ENCODE data around the gene ABTB1.

Gene ABTB1

DNA sequence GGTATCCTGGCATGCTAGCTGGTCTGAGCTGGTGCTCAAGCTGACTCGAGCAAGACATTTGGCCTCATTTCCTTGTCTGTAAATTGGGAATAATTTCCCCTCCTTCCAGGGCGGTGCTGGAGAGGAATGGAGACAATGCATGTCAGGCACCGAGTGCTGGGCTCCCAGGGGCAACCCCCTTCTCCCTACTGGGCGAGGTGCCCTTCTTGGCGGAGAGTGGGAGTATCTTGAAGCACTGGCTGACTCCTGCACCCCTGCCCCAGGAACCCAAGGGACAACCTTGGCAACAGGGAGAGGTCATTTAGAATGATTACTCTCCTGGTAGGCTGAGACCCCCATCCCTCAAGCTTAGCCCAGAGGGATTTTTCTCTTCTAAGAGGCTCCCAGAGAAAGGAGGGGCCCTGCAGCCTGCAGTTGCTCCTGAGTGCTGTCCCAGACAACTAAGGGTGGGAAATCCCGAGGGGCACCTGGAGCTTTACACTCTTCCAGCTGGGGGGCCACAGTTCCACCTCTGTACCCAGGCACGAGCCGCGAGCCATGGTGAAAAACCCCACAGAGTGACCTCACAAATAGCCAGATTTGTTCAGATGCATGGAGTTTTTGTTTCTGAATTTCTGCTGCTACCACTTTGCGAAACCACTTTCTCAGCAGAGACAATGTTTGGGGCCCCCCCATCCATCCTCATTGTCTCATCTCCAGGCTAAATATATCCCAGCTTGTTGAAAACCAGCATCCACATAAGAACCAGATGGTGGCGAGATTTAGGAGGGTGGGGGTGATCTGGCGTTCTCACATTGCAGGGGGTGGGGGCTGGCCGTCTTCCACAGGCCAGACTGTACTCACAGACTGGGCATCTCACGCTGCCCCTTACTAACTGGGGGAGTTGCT, 44.8 kb downstream of the ABTB1 start:
- H3K4me3 ChIP-seq (ENCODE audit: low read depth, low read length): no peak overlapping the region

DNA sequence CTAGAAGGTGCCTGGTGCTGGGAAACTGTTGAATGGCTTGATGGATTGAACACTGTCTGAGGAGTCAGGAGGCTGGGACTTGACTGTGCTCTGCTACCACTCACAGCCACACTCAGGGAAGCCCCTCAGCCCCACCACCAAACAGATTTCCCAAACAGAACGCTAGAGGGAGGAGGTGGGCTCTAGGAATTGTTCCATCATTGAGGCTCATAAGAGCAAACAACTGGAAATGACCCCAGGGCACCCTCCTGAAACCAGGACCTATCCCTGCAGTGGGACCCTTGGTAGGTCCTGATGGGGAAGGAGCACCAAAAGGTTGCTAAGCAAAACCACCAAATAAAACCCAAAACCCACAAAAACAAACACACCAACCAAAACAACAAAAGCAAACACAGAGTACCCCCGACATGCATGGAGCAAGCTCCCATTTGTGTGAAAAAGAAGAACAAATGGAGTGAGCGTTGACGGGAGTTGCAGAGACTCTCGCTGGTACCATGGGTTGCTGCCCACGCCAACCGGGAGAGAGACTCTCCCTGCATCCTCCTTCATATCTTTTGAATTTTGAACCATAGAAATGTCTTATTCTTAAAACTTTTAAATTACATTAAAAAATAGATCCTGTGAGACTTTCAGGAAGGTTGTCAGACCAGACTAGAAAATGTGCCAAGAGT, 45.6 kb downstream of the ABTB1 start:
- H3K4me3 ChIP-seq (ENCODE audit: low read depth, low read length): no peak overlapping the region

DNA sequence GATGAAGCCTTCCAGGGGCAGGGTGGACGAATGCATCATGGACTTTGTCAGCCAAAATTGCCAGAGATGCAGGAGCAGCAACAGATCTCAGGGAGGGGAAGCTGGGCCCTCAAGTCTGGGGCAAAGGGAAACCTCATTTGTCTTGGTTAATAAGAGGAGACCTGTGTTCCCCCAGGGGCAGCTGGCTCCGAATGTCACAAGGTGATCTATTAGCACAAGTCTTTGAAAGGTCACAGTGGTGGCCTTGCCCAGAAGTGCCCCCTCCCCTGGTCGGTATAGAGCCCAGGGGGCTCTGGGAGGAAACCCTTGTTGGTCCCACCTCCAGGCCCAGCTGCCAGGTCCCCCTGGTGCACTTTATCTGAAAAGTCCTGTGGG, 46.2 kb downstream of the ABTB1 start:
- no peak overlapping the region for H3K4me3 ChIP-seq (ENCODE audit: low read depth, low read length)

DNA sequence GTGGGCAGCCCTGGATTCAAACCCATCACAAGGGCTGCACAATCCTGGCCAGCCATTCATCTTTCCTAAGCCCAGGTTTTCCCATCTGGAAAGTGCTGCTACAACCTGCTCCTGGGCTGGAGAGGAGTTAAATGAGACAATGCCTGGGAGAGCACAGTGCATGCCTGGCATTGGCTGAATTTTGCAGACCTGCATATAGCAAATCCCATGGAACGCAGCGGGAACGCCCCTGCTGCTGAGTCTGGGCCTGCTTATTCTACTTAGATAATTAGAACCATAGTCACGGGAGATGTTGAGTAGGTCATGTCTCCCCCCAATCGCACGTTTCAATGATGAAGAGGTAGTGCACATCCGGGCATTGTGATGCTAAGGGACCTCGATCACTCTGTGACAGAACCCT, 46.6 kb downstream of the ABTB1 start:
- no peak overlapping the region for H3K4me3 ChIP-seq (ENCODE audit: low read depth, low read length)

DNA sequence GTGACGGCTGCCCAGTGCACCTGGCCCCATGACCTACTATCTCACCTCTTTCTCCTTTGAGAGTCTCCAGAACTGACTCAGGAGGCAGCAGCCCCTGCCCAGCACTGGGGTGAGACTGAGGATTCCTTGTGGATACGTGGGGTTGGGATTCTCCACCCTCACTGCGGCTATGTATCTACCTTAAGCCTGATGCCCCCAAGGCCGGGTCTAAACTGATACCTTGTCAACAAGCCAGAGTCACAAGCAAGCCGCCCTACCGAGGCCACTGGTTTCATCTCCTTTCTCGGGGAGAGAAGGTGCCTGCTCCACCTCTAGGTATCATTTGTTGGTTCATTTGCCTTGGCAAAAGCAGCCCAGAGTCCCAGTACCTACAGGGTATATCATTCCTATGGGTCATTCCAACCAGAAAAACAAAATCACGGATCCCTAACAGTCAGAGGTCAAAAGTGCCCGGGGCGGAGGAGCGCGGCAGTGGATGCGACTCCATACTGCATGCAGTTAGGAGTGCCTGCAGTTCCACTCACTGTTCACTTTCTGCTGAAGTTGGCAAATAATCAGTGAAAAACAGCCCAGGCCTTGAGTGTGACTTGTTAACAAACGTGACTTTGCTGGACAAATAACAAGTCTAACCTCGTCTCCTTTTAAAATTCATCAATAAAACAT, 47.5 kb downstream of the ABTB1 start:
- H3K4me3 ChIP-seq (ENCODE audit: low read depth, low read length): no peak overlapping the region

DNA sequence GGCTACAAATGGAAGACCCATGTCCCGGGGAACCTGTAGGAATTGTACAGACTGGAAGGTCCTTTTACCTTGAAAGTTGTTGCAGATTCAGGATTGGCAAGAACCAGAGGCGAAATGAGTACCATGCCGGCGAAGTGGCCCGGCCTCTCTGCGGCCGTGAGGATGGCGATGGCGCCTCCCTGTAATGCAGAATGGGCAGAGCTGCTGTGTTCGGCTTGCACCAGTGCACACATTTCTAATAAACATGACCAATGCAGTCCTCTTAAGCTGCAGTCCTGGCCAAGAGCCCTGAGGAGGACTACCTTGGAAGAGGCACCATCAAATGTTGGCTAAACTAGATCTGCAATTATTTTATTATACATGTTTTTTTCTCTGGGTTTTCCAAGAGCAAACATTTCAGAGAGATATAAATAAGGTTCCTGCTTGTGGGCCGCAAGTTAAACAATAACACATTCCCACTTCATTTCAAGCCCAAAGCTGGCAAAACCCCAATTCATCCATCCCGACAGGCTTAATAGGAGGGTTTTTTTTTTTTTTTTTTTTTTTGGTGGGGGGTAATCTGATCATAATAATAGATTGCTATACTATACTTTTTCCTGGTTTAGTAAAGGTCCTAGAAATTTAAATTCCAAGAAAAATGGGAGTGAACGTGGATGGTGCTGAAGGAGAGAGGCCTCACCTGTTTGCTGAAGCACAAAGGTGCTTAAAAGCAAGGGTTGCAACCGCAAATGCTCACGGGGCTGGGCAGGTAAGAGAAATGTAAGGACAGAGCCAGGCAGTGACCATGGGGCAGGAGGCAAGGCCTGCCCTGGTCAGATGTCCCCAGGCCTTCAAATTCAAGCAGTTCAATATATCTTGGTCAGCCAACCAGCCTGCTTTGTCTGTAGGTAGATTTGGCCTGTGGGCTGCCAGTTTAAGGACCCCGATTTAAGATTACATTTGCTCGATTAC, 48.5 kb downstream of the ABTB1 start:
- no peak overlapping the region for H3K4me3 ChIP-seq (ENCODE audit: low read depth, low read length)

DNA sequence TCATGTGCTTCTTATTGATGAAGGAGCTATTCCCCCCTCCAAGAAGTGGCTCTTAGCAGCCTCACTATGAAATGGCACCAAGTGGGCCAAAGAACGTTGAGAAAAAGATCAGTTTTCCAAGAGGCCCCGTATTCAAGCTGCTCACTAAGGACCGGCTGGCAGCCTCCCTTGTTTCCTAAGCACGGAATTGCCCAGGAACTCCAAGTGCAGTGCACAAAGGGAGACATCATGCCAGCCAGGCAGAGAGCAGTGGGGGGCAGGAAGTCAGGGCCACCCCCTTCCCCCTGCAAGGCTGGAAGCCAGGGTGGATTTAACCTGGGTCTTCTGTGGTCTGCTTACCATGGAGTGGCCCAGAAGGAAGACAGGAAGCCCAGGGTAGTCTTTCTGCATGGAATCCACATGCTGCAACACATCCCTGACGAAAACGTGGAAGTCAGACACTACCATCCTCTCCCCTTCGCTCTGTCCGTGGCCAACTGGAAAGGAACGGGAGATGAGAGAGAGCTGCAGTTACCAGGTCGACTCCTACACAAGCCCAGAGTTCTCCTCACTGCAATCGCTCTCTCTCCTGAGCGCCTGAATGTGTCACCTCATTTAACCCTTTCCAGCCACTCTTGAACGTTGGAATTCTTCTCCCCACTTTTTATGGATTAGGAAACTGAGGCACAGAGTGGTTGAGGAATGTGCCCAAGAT, 49.5 kb downstream of the ABTB1 start:
- H3K4me3 ChIP-seq (ENCODE audit: low read depth, low read length): no peak overlapping the region

DNA sequence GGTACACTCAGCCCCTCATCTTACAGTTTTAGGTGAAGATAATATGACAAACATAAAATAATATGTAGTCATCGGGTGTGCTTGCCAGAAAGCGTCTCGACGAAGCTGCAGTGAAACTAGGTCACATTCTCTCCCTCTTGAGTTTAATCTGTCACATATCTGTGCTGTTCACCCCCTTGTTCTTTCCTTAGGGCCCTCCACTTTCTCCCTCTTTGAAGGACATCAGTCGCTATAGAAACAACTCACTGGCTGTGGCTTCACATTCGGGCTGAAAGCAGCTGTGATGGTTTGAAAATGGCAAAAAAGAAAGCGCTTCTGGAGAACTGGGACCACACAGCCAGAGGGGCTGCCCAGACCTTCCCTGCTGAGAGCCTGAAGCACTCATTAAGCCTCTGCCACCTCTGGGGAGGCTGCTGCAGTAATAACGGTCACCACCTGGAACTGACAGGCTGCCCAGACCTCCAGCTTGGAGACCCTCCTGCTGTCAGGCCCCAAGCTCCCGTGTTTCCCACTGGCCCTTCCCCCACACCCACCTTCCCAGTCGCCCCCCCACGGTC, 50.3 kb downstream of the ABTB1 start:
- no peak overlapping the region for H3K4me3 ChIP-seq (ENCODE audit: low read depth, low read length)

DNA sequence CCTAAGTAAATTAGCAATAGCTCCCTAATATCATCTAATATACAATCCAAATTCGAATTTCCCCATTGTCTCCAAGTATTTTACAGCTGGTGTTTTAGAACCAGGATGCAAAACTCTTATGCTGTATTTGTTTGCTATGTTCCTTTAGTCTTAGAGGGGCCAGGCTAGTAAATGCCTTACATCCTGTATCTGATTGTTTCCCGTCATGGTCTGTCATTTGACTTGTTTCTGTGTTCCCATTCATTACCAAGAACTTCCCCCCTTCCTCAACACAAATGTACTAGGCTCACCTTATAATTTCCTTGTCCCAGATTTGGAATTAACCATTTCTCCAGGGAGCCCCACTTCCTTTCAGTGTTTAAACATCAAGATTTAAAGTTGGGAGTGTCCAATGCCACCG, 54.1 kb downstream of the ABTB1 start:
- no peak overlapping the region for H3K4me3 ChIP-seq (ENCODE audit: low read depth, low read length)

DNA sequence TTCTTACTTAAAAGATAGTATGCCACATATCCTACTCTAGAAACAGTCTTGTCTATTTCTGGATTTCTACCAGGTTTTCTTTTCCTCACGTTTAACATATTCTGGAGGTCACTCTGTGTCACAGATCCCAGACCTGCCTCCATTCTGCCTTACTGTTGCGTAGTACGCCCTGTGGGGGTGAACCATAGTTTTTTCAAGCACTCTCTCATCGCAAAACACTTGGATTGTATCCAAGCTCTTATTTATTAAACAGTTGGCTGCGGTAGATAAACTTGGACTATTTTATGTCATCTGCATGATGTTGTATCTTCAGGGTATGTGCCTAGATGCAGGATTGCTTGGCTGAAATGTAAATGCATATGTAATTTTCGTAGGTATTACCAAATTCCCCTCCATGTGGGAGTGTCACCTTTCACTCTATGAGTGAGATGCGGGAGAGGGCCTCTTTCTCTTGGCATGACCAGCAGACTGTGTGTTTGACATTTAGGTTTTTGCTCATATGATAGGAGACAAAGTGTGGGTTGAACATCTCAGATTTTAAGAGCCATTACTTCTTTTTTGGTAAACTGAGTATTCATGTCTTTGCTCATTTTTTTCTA, 55.8 kb downstream of the ABTB1 start:
- no peak overlapping the region for H3K4me3 ChIP-seq (ENCODE audit: low read depth, low read length)

DNA sequence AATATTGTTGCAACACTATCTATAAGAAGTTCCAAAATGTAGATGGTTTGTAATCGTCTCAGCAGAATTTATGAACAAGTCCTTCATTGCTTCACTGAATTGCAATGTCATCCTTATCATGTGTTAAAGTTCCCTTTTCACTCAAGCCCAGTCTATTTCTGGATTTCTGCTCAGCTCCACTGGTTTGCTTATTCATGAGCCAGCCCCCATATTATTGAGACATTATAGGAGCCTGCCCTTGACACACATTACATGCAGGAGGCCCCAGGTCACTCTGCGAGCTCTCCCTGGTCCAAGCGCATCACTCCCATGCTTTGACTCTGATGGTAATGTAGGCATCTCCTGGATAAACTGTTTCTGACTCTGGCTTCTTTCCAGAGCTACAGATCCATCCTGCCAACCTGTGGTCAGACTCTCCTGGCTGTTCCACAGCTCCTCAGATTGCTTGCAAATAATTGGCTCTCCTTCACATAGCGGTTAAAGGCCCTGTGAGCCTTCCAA, 56.9 kb downstream of the ABTB1 start:
- H3K4me3 ChIP-seq (ENCODE audit: low read depth, low read length): no peak overlapping the region

DNA sequence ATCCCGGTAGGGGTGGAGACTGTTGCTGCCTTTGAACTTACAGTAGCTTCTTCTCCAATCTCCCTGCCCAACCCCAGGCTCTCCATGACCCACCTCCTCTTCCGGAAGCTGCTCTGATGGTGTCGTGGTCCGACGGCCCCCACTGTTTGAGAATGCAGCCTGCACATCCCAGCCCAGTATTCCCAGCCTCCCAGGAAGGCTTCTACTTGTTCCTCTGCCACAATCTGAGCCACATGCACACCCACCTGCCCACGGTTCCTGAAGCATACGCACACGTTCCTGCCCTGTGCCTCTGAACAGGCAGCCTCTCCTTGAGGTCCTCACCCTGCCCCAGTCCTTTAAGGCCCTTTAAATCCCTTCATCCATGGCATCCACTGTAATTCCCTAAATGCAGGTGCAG, 57.4 kb downstream of the ABTB1 start:
- no peak overlapping the region for H3K4me3 ChIP-seq (ENCODE audit: low read depth, low read length)
